Endothelial cell of umbilical vein (primary cell): ENCODE results near the gene C6orf89. TPM values are rescaled to one million over a fixed set of nuclear protein-coding genes. Genes with fewer than 3 reads are reported as not detected.

ENCODE experiments used
- BruUV-seq: library from RNA; stranded (reverse); fragments of 400-500 nt; replicated peaks from 2 replicates; lab custom pipeline; 2021; lab: Mats Ljungman, UMichigan
- CTCF ChIA-PET: fragments of 300-600, 350-600 bp; sonication (Branson Sonifier 250); formaldehyde crosslinking; loops from one replicate; lab custom pipeline; 2021; ENCODE audit warnings: antibody characterized with exemption, inconsistent platforms; lab: Charles Lee
- POLR2A ChIA-PET: fragments of 300-600, 350-600 bp; sonication (Branson Sonifier 250); formaldehyde crosslinking; loops from one replicate; lab custom pipeline; 2021; ENCODE audit warnings: antibody characterized with exemption, inconsistent platforms; lab: Charles Lee
- DNase-seq: peaks from one replicate; pipeline ENCODE4 v3.0.0-alpha.2; 2011; ENCODE audit warnings: low read depth, low spot score
- FAIRE-seq: peaks from 2 replicates; lab custom pipeline; 2011; peaks lifted over from hg19 to GRCh38; lab: Jason Lieb, UNC
- H2AFZ ChIP-seq: 2 replicates; pipeline ENCODE4 v1.6.0; 2012; ENCODE audit warnings: low read depth, low read length, control low read depth, inconsistent platforms
- H3K27ac ChIP-seq: 2 replicates; pipeline ENCODE4 v1.5.1; 2011; ENCODE audit warnings: low read depth, mild to moderate bottlenecking, control low read depth, low read length, moderate library complexity; ENCODE audit not compliant: insufficient read depth
- H3K27me3 ChIP-seq, 2 experiments: 2 replicates each; pipeline versions ENCODE4 v1.6.0 to v1.6.1; 2011; ENCODE audit warnings: low read length in 2 of 2, mixed read lengths in 1 of 2; ENCODE audit not compliant: control insufficient read depth in 2 of 2, insufficient read depth in 2 of 2
- H3K36me3 ChIP-seq, 2 experiments: 2 replicates in 1 of 2; 3 replicates in 1 of 2; pipeline ENCODE4 v1.5.1; 2011; ENCODE audit warnings: low read length in 2 of 2, mild to moderate bottlenecking in 1 of 2, moderate library complexity in 1 of 2; ENCODE audit not compliant: control insufficient read depth in 2 of 2, insufficient read depth in 2 of 2; ENCODE audit errors: extremely low read depth in 1 of 2
- H3K4me1 ChIP-seq: 3 replicates; pipeline ENCODE4 v1.5.1; 2011; ENCODE audit warnings: mild to moderate bottlenecking, low read length; ENCODE audit not compliant: control insufficient read depth, insufficient read depth; ENCODE audit errors: extremely low read depth
- H3K4me2 ChIP-seq: 2 replicates; pipeline ENCODE4 v1.6.1; 2011; ENCODE audit warnings: low read length, control low read depth, mixed read lengths; ENCODE audit not compliant: insufficient read depth
- H3K4me3 ChIP-seq, 3 experiments: fragments of 200-600 bp in 1 of 3; sonication (generic), shearing (Covaris generic) in 1 of 3; replicated peaks in 1 of 3; 2 replicates each; pipeline ENCODE4 v1.5.1; 2011 to 2016; ENCODE audit warnings: control low read depth in 3 of 3, low read length in 3 of 3, mild to moderate bottlenecking in 2 of 3, inconsistent platforms in 1 of 3, low read depth in 1 of 3, moderate library complexity in 1 of 3; ENCODE audit not compliant: insufficient read depth in 1 of 3
- H3K79me2 ChIP-seq: 2 replicates; pipeline ENCODE4 v1.6.0; 2012; ENCODE audit warnings: low read length, inconsistent platforms; ENCODE audit not compliant: control insufficient read depth, insufficient read depth
- H3K9ac ChIP-seq: replicated peaks from 2 replicates; pipeline ENCODE3; 2011; ENCODE audit warnings: low read length, control low read depth; ENCODE audit not compliant: insufficient read depth; ENCODE audit errors: extremely low read depth
- H3K9me1 ChIP-seq: replicated peaks from 3 replicates; pipeline ENCODE4 v1.6.0; 2011; ENCODE audit warnings: mild to moderate bottlenecking, low read length; ENCODE audit not compliant: control insufficient read depth, insufficient read depth; ENCODE audit errors: extremely low read depth
- H3K9me3 ChIP-seq: replicated peaks from 2 replicates; pipeline ENCODE4 v1.5.1; 2012; ENCODE audit warnings: low read length, inconsistent platforms; ENCODE audit not compliant: control insufficient read depth, insufficient read depth
- H4K20me1 ChIP-seq: replicated peaks from 2 replicates; pipeline ENCODE3; 2011; ENCODE audit warnings: mild to moderate bottlenecking, low read length; ENCODE audit not compliant: control insufficient read depth, insufficient read depth; ENCODE audit errors: extremely low read depth
- EZH2 ChIP-seq: IDR thresholded peaks from 2 replicates; pipeline ENCODE4 v1.6.1; 2012; ENCODE audit warnings: borderline replicate concordance, low read depth, mild to moderate bottlenecking, moderate library complexity, low read length, inconsistent platforms; ENCODE audit not compliant: severe bottlenecking
- FOS ChIP-seq: IDR thresholded peaks from 2 replicates; pipeline ENCODE4 v1.6.1; 2011; ENCODE audit warnings: mild to moderate bottlenecking, low read length, moderate library complexity, borderline replicate concordance; ENCODE audit not compliant: insufficient read depth
- GATA2 ChIP-seq: IDR thresholded peaks from 2 replicates; pipeline ENCODE4 v1.7.0; 2011; ENCODE audit warnings: low read depth, mild to moderate bottlenecking, moderate library complexity, mixed read lengths, low read length; ENCODE audit not compliant: insufficient read length, insufficient read depth
- JUN ChIP-seq: IDR thresholded peaks from 2 replicates; pipeline ENCODE4 v1.6.1; 2011; ENCODE audit warnings: borderline replicate concordance, low read depth; ENCODE audit not compliant: insufficient read length, insufficient read depth
- MYC ChIP-seq: IDR thresholded peaks from one replicate; pipeline ENCODE4 v1.6.1; 2011; ENCODE audit warnings: mild to moderate bottlenecking, low read depth, low read length
- POLR2A ChIP-seq: IDR thresholded peaks from 2 replicates; pipeline ENCODE4 v1.6.1; 2012; ENCODE audit warnings: low read depth, mild to moderate bottlenecking, control low read depth, low read length
- POLR2AphosphoS5 ChIP-seq: IDR thresholded peaks from 2 replicates; pipeline ENCODE4 v1.6.1; 2012; ENCODE audit warnings: low read depth, mild to moderate bottlenecking, control low read depth, low read length, moderate library complexity; ENCODE audit not compliant: insufficient read depth
- dilution Hi-C: fragments of 300-500 bp; cut with MboI; formaldehyde crosslinking; loops from one replicate; pipeline ENCODE4 v1.15.0; 2019; ENCODE audit warnings: low sequenced_read_pairs; ENCODE audit not compliant: extremely low pct_ligation_motif_present
- intact Hi-C: fragments of 100-400 bp; cut with micrococcal nuclease; formaldehyde crosslinking; loops from one replicate; pipeline ENCODE4 v1.10.0; 2022
- polyA plus RNA-seq, 4 experiments: library from polyadenylated mRNA; depleted of rRNA in 3 of 4; stranded (reverse) in 3 of 4; unstranded in 1 of 4; fragments of >200 nt; gene quantifications; 2 replicates each; pipeline versions ENCODE4 v1.2.1 to v1.2.3, GENCODE V29; 2011 to 2012; ENCODE audit warnings: missing spikeins in 1 of 4
- total RNA-seq: library from RNA; stranded (reverse); gene quantifications from 2 replicates; pipeline ENCODE4 v1.2.3, GENCODE V29; 2021
- TF ChIP-seq, protein P1 (sequence below), 2 donors: IDR thresholded peaks; 1 replicate in 1 of 2; 2 replicates in 1 of 2; pipeline ENCODE4 v1.5.1; 2011; ENCODE audit warnings: low read length in 2 of 2, mild to moderate bottlenecking in 2 of 2, moderate library complexity in 2 of 2, control low read depth in 1 of 2, inconsistent platforms in 1 of 2, low read depth in 1 of 2; ENCODE audit not compliant: insufficient read depth in 1 of 2; ENCODE audit errors: extremely low read depth in 1 of 2
- TF ChIP-seq, protein P2 (sequence below): IDR thresholded peaks from 2 replicates; pipeline ENCODE4 v1.6.1; 2011; ENCODE audit not compliant: insufficient read depth, insufficient read length

C6orf89 gene
- total and polyA plus RNA-seq, 2 donors (not counting 3 experiments of a cell fraction or from before 2014, with no cell fraction given) = 18.2 to 34.0 TPM

DNA sequence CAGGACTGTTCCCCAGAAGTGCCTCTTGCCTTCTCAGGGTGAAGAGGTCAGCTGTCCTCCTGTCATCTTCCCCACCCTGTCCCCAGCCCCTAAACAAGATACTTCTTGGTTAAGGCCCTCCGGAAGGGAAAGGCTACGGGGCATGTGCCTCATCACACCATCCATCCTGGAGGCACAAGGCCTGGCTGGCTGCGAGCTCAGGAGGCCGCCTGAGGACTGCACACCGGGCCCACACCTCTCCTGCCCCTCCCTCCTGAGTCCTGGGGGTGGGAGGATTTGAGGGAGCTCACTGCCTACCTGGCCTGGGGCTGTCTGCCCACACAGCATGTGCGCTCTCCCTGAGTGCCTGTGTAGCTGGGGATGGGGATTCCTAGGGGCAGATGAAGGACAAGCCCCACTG, 78.6 kb downstream of the C6orf89 start:
- H3K9me1 ChIP-seq = no peaks in the 10 kb centered on the region
- no peaks in the 10 kb centered on the region for H3K79me2 ChIP-seq
- no peak overlapping the region for H3K27ac ChIP-seq
- H3K9ac ChIP-seq = no peak overlapping the region
- POLR2A ChIA-PET = no interaction called here
- H2AFZ ChIP-seq = no peak overlapping the region
- H3K9me3 ChIP-seq = no peaks in the 10 kb centered on the region
- CTCF ChIA-PET = no interaction called here
- intact Hi-C loops = no loop called here
- BruUV-seq = no TSS peak
- dilution Hi-C loops = no loop called here
- no peak for TF ChIP-seq JUN
- TF ChIP-seq, protein P1, sequence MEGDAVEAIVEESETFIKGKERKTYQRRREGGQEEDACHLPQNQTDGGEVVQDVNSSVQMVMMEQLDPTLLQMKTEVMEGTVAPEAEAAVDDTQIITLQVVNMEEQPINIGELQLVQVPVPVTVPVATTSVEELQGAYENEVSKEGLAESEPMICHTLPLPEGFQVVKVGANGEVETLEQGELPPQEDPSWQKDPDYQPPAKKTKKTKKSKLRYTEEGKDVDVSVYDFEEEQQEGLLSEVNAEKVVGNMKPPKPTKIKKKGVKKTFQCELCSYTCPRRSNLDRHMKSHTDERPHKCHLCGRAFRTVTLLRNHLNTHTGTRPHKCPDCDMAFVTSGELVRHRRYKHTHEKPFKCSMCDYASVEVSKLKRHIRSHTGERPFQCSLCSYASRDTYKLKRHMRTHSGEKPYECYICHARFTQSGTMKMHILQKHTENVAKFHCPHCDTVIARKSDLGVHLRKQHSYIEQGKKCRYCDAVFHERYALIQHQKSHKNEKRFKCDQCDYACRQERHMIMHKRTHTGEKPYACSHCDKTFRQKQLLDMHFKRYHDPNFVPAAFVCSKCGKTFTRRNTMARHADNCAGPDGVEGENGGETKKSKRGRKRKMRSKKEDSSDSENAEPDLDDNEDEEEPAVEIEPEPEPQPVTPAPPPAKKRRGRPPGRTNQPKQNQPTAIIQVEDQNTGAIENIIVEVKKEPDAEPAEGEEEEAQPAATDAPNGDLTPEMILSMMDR (IDR thresholded peaks at IDR 0.05; ENCODE audit: extremely low read depth in 1 of 2, insufficient read depth in 1 of 2, low read depth in 1 of 2, low read length in 2 of 2) = no peak
- no peak for TF ChIP-seq MYC
- no peak for TF ChIP-seq POLR2AphosphoS5
- TF ChIP-seq, protein P2, sequence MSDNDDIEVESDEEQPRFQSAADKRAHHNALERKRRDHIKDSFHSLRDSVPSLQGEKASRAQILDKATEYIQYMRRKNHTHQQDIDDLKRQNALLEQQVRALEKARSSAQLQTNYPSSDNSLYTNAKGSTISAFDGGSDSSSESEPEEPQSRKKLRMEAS = no peak
- TF ChIP-seq POLR2A = no peak
- TF ChIP-seq GATA2 = no peak
- no peak for TF ChIP-seq FOS
- TF ChIP-seq EZH2 = no peak
- no peaks in the 10 kb centered on the region for H3K27me3 ChIP-seq
- H3K4me1 ChIP-seq = peaks cover 3% of the 10 kb centered on the region
- peaks cover 4 to 18% of the 10 kb centered on the region in 2 experiments for H3K36me3 ChIP-seq
- H3K4me3 ChIP-seq = no peak overlapping the region
- DNase-seq (no peak), FAIRE-seq (no peak)
- H4K20me1 ChIP-seq = no peaks in the 10 kb centered on the region
- no peak overlapping the region for H3K4me2 ChIP-seq
